Measurements from ENCODE around the gene POLR2J3.
"Not testable (repeated sequence)": the region's sequence is repeated elsewhere in the genome, so short reads cannot be mapped to it uniquely, and the experiment has no call there.

DNA sequence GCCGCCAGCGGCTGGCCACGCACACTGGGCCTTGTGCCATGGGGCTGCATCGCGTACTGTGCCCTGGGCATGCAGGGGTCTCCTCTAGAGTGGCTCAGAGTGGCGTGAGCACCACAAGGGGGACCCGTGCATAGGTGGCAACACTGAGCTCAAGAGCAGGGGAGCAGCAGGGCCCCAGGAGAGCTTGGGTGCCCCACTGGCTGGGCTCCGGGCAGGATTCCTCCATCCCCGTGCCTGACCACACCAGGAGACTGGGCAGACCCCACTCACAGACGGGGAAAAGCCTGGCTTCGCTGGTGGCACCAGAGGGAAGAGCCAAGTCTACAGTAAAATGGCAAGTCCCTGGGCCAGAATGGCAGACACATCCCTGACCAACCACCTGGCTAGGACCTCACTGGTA, 3.8 kb downstream of the POLR2J3 start:
- TF ChIP-seq TAF1 (IDR thresholded peaks at IDR 0.05; ENCODE audit: borderline replicate concordance, low read depth, low read length); SUZ12 (IDR thresholded peaks at IDR 0.05; ENCODE audit: unreplicated experiment); POLR2A (IDR thresholded peaks at IDR 0.05; ENCODE audit: low read depth, low read length); ZSCAN29 (IDR thresholded peaks at IDR 0.05); EP300 (IDR thresholded peaks at IDR 0.05; ENCODE audit: borderline replicate concordance in 1 of 2, control insufficient read depth in 1 of 2, low read depth in 2 of 2, low read length in 2 of 2); NFYB (IDR thresholded peaks at IDR 0.05; ENCODE audit: insufficient read depth, low read depth, low read length); LARP7 (IDR thresholded peaks at IDR 0.05): not testable (repeated sequence)
- TF ChIP-seq, protein P1, sequence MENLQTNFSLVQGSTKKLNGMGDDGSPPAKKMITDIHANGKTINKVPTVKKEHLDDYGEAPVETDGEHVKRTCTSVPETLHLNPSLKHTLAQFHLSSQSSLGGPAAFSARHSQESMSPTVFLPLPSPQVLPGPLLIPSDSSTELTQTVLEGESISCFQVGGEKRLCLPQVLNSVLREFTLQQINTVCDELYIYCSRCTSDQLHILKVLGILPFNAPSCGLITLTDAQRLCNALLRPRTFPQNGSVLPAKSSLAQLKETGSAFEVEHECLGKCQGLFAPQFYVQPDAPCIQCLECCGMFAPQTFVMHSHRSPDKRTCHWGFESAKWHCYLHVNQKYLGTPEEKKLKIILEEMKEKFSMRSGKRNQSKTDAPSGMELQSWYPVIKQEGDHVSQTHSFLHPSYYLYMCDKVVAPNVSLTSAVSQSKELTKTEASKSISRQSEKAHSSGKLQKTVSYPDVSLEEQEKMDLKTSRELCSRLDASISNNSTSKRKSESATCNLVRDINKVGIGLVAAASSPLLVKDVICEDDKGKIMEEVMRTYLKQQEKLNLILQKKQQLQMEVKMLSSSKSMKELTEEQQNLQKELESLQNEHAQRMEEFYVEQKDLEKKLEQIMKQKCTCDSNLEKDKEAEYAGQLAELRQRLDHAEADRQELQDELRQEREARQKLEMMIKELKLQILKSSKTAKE (IDR thresholded peaks at IDR 0.05; ENCODE audit: low read depth, poor library complexity, severe bottlenecking) = not testable (repeated sequence)
- TF ChIP-seq, protein P2, sequence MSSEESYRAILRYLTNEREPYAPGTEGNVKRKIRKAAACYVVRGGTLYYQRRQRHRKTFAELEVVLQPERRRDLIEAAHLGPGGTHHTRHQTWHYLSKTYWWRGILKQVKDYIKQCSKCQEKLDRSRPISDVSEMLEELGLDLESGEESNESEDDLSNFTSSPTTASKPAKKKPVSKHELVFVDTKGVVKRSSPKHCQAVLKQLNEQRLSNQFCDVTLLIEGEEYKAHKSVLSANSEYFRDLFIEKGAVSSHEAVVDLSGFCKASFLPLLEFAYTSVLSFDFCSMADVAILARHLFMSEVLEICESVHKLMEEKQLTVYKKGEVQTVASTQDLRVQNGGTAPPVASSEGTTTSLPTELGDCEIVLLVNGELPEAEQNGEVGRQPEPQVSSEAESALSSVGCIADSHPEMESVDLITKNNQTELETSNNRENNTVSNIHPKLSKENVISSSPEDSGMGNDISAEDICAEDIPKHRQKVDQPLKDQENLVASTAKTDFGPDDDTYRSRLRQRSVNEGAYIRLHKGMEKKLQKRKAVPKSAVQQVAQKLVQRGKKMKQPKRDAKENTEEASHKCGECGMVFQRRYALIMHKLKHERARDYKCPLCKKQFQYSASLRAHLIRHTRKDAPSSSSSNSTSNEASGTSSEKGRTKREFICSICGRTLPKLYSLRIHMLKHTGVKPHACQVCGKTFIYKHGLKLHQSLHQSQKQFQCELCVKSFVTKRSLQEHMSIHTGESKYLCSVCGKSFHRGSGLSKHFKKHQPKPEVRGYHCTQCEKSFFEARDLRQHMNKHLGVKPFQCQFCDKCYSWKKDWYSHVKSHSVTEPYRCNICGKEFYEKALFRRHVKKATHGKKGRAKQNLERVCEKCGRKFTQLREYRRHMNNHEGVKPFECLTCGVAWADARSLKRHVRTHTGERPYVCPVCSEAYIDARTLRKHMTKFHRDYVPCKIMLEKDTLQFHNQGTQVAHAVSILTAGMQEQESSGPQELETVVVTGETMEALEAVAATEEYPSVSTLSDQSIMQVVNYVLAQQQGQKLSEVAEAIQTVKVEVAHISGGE (CRISPR knock-in tag; IDR thresholded peaks at IDR 0.05) = not testable (repeated sequence)
- TF ChIP-seq, protein P3, sequence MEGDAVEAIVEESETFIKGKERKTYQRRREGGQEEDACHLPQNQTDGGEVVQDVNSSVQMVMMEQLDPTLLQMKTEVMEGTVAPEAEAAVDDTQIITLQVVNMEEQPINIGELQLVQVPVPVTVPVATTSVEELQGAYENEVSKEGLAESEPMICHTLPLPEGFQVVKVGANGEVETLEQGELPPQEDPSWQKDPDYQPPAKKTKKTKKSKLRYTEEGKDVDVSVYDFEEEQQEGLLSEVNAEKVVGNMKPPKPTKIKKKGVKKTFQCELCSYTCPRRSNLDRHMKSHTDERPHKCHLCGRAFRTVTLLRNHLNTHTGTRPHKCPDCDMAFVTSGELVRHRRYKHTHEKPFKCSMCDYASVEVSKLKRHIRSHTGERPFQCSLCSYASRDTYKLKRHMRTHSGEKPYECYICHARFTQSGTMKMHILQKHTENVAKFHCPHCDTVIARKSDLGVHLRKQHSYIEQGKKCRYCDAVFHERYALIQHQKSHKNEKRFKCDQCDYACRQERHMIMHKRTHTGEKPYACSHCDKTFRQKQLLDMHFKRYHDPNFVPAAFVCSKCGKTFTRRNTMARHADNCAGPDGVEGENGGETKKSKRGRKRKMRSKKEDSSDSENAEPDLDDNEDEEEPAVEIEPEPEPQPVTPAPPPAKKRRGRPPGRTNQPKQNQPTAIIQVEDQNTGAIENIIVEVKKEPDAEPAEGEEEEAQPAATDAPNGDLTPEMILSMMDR (IDR thresholded peaks at IDR 0.05 in 2 of 3, conservative IDR thresholded peaks at IDR 0.05 in 1 of 3; ENCODE audit: control insufficient read depth in 2 of 3, extremely low read depth in 1 of 3, insufficient read depth in 1 of 3, low read depth in 3 of 3, low read length in 3 of 3) = not testable (repeated sequence)
- TF ChIP-seq, protein P4, sequence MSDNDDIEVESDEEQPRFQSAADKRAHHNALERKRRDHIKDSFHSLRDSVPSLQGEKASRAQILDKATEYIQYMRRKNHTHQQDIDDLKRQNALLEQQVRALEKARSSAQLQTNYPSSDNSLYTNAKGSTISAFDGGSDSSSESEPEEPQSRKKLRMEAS (IDR thresholded peaks at IDR 0.05; ENCODE audit: low read depth, low read length) = not testable (repeated sequence)

Measured in GM12878 (cell line).